H1 (cell line): ENCODE data around the gene SULF2. TPM values are rescaled to one million over a fixed set of nuclear protein-coding genes. Genes with fewer than 3 reads are reported as not detected.

Experiments
- BRCA1 ChIP-seq: IDR thresholded peaks from 2 replicates; pipeline ENCODE4 v1.6.1; 2012; ENCODE audit warnings: low read depth, low read length, improper control_type of control experiment
- CEBPB ChIP-seq: IDR thresholded peaks from 2 replicates; pipeline ENCODE4 v1.6.1; 2012; ENCODE audit warnings: low read depth, low read length
- CHD7 ChIP-seq: fragments of 300-600 bp; sonication (generic); IDR thresholded peaks from 2 replicates; pipeline ENCODE4 v1.7.1; 2012; ENCODE audit warnings: low read length, moderate library complexity, mild to moderate bottlenecking, inconsistent platforms; ENCODE audit not compliant: insufficient replicate concordance
- EP300 ChIP-seq, 2 experiments: IDR thresholded peaks; 1 replicate in 1 of 2; 2 replicates in 1 of 2; pipeline ENCODE4 v1.6.1; 2011 to 2012; ENCODE audit warnings: low read depth in 2 of 2, low read length in 2 of 2, mild to moderate bottlenecking in 2 of 2, borderline replicate concordance in 1 of 2, inconsistent platforms in 1 of 2, moderate library complexity in 1 of 2
- JUND ChIP-seq: IDR thresholded peaks from 2 replicates; pipeline ENCODE4 v1.6.1; 2011; ENCODE audit warnings: mild to moderate bottlenecking, improper control_type of control experiment, low read length
- KDM1A ChIP-seq: fragments of 200-600, 300-600 bp; sonication (generic); IDR thresholded peaks from 2 replicates; pipeline ENCODE4 v1.7.1; 2016; ENCODE audit warnings: mild to moderate bottlenecking, low read length, borderline replicate concordance
- SAP30 ChIP-seq: fragments of 300-600 bp; sonication (generic); IDR thresholded peaks from 2 replicates; pipeline ENCODE4 v1.7.1; 2012; ENCODE audit warnings: low read length, moderate library complexity, mild to moderate bottlenecking, inconsistent platforms; ENCODE audit not compliant: insufficient read depth, insufficient replicate concordance
- SIN3A ChIP-seq, 2 experiments: IDR thresholded peaks in 1 of 2; conservative IDR thresholded peaks in 1 of 2; 2 replicates each; pipeline ENCODE4 v1.6.1; 2011 to 2012; ENCODE audit warnings: low read length in 2 of 2, improper control_type of control experiment in 1 of 2, low read depth in 1 of 2, mild to moderate bottlenecking in 1 of 2
- SP4 ChIP-seq: IDR thresholded peaks from 2 replicates; pipeline ENCODE4 v1.6.1; 2012; ENCODE audit warnings: low read length, inconsistent platforms
- polyA plus RNA-seq, 7 experiments: library from polyadenylated mRNA; depleted of rRNA in 3 of 7; stranded (reverse) in 5 of 7; unstranded in 2 of 7; fragments of >200 nt in 5 of 7; fragments of 200-250 nt in 2 of 7; gene quantifications; 1 replicate in 5 of 7; 2 replicates in 1 of 7; 4 replicates in 1 of 7; pipeline versions ENCODE4 v1.2.1 to v1.2.3, GENCODE V29; 2011 to 2013; ENCODE audit warnings: missing spikeins in 2 of 7, mixed read lengths in 2 of 7
- total RNA-seq: library from RNA; stranded (reverse); fragmentation: NEBNext Ultra II Directional; extraction: Animal tissue kit (Norgen Biotek cat#: 25700); gene quantifications from 2 replicates; pipeline ENCODE4 v1.2.1, GENCODE V29; 2021

SULF2 gene
- total and polyA plus RNA-seq, 2 of the 8 experiments (the other 6 are each of a cell fraction or from before 2014, with no cell fraction given): 15.7 to 28.2 TPM

- no peak for TF ChIP-seq CHD7
- TF ChIP-seq CEBPB: no peak
- no peak for TF ChIP-seq KDM1A
- TF ChIP-seq EP300 (IDR thresholded peaks at IDR 0.05; ENCODE audit: borderline replicate concordance in 1 of 2, low read depth in 2 of 2, low read length in 2 of 2): no peak; a peak in 1 of 3 replicates
- TF ChIP-seq SAP30: no peak
- TF ChIP-seq BRCA1: no peak
- 0 out of 2 replicates have a peak, but pooled peaks have one; percentile 25 for TF ChIP-seq SP4
- 0 out of 4 replicates have a peak, but pooled peaks of 1 of the 2 experiments have one; percentile 29 for TF ChIP-seq SIN3A (conservative IDR thresholded peaks at IDR 0.05 in 1 of 2, IDR thresholded peaks at IDR 0.05 in 1 of 2; ENCODE audit: low read depth in 1 of 2, low read length in 2 of 2)
- no peak for TF ChIP-seq JUND
These were observed 828 bp upstream of the SULF2 start (continued) for GRCh38 chr20:47785854-47786764.
